ENCODE measurements around the gene SLC2A9. TPM values are rescaled to one million over a fixed set of nuclear protein-coding genes. Genes with fewer than 3 reads are reported as not detected.

The SLC2A9 gene
- total RNA-seq, 2 donors from 2014 or later, result 9.1 to 17.5 TPM

DNA sequence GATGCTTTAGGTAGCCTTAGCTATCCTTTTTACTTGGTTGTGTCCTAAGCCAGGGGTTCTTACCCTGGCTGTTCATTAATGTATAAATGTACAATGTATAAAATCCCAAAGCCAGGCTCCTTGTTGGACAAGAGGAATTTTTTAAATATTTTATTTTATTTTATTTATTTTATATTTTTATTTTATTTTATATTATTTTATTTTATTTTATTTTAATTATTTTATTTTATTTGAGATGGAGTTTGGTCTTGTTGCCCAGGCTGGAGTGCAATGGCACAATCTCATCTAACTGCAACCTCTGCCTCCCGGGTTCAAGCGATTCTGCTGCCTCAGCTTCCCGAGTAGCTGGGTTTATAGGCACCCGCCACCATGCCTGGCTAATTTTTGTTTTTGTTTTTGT lies 8.1 kb upstream of the SLC2A9 start:
- Histone ChIP-seq H3K27ac (no peak overlapping the region), H3K36me3 (no peaks in the 10 kb centered on the region), H3K9me3 (no peaks in the 10 kb centered on the region), H3K4me3 (no peak overlapping the region), H3K4me1 (ENCODE audit: control insufficient read depth in 1 of 2, low read depth in 2 of 2) (peaks cover 13 to 31% of the 10 kb centered on the region in 2 donors), H3K27me3 (replicated peaks; ENCODE audit: insufficient read depth) (no peaks in the 10 kb centered on the region)
- TF ChIP-seq, protein P1, sequence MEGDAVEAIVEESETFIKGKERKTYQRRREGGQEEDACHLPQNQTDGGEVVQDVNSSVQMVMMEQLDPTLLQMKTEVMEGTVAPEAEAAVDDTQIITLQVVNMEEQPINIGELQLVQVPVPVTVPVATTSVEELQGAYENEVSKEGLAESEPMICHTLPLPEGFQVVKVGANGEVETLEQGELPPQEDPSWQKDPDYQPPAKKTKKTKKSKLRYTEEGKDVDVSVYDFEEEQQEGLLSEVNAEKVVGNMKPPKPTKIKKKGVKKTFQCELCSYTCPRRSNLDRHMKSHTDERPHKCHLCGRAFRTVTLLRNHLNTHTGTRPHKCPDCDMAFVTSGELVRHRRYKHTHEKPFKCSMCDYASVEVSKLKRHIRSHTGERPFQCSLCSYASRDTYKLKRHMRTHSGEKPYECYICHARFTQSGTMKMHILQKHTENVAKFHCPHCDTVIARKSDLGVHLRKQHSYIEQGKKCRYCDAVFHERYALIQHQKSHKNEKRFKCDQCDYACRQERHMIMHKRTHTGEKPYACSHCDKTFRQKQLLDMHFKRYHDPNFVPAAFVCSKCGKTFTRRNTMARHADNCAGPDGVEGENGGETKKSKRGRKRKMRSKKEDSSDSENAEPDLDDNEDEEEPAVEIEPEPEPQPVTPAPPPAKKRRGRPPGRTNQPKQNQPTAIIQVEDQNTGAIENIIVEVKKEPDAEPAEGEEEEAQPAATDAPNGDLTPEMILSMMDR (IDR thresholded peaks at IDR 0.05), result no peak
- DNase-seq (ENCODE audit: low spot score), result no peak
- no peak for ATAC-seq (ENCODE audit: insufficient number of reproducible peaks, low FRiP score, low read depth)

DNA sequence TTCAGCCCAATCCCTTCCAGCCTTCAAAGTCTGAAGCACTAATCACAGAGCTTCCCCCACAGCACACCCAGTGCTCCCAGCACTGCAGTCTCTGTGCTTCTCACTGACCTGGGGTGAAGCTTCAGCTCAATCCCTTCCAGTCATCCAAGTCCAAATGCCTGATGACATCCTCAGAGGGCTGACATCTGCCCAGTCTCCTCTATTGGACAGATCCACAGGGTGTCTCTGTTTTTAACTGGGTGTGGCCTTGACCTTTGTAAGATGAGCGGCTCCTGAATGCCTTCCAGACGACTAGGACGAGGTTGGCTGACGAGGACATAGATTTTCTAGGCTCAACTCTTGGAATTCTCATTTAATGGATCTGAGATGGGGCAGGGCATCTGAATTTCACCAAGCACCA lies 7.6 kb upstream of the SLC2A9 start:
- no peak overlapping the region for H3K27ac ChIP-seq
- ATAC-seq (ENCODE audit: insufficient number of reproducible peaks, low FRiP score, low read depth), result no peak
- no peaks in the 10 kb centered on the region for H3K9me3 ChIP-seq
- no peaks in the 10 kb centered on the region for H3K36me3 ChIP-seq
- no peak for DNase-seq (ENCODE audit: low spot score)
- peaks cover 8 to 26% of the 10 kb centered on the region in 2 donors for H3K4me1 ChIP-seq (ENCODE audit: control insufficient read depth in 1 of 2, low read depth in 2 of 2)
- H3K27me3 ChIP-seq (replicated peaks; ENCODE audit: insufficient read depth), result no peaks in the 10 kb centered on the region
- H3K4me3 ChIP-seq, result no peak overlapping the region
- TF ChIP-seq, protein P1 (IDR thresholded peaks at IDR 0.05), result no peak

DNA sequence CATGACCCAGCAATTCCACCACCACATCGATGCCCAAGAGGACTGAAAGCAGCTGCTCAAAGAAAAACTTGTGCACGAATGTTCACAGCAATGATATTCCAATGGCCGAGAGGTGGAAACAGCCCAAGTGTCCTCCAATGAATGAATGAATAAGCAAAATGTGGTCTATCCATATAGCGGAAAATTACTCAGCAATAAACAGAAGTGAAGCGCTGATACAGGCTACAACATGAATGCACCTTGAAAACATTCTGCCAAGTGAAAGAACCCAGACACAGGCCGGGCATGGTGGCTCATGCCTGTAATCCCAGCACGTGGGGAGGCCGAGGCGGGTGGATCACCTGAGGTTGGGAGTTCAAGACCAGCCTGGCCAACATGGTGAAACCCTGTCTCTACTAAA lies 5.2 kb upstream of the SLC2A9 start:
- H3K27me3 ChIP-seq (replicated peaks; ENCODE audit: insufficient read depth), result no peaks in the 10 kb centered on the region
- H3K36me3 ChIP-seq, result no peaks in the 10 kb centered on the region
- ATAC-seq (ENCODE audit: insufficient number of reproducible peaks, low FRiP score, low read depth), result no peak
- TF ChIP-seq, protein P1 (IDR thresholded peaks at IDR 0.05), result no peak
- H3K9me3 ChIP-seq, result no peaks in the 10 kb centered on the region
- H3K4me3 ChIP-seq, result no peak overlapping the region
- DNase-seq (ENCODE audit: low spot score), result no peak
- peaks cover 0 to 14% of the 10 kb centered on the region in 2 donors for H3K4me1 ChIP-seq (ENCODE audit: control insufficient read depth in 1 of 2, low read depth in 2 of 2)
- H3K27ac ChIP-seq, result no peak overlapping the region

DNA sequence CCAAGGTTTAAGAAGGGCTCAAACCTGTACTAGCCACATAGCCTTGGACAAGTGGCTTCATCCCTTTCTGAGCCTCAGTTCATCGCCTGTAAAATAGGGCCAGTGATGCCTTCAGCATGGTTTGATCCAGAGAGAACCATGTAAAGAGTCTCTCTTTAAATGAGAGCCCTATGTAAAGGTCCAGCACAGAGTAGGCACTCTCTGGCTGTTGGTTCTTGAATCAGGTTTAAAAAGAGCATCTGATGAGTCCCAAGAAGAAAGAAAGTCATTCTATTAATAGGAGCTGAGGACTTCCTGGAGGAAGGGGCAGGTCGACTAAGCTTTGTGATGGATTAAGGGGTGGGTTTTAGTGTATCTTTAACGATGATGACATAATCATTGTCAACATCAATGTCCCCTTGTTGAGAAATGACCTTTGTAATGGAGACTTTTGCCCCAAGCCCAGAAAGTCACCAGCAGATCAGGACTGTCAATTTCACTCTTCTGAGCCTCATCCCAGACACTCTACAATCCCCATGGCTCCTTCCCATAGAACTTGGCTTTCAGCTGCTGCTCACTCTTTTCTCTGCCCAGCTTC lies 4.0 kb upstream of the SLC2A9 start:
- TF ChIP-seq, protein P1 (IDR thresholded peaks at IDR 0.05), result no peak
- Histone ChIP-seq H3K27me3 (replicated peaks; ENCODE audit: insufficient read depth) (no peaks in the 10 kb centered on the region), H3K4me1 (ENCODE audit: control insufficient read depth in 1 of 2, low read depth in 2 of 2) (peaks cover 0 to 23% of the 10 kb centered on the region in 2 donors), H3K9me3 (no peaks in the 10 kb centered on the region), H3K36me3 (no peaks in the 10 kb centered on the region), H3K27ac (no peak overlapping the region), H3K4me3 (no peak overlapping the region)
- ATAC-seq (ENCODE audit: insufficient number of reproducible peaks, low FRiP score, low read depth) (no peak), DNase-seq (ENCODE audit: low spot score) (no peak)

DNA sequence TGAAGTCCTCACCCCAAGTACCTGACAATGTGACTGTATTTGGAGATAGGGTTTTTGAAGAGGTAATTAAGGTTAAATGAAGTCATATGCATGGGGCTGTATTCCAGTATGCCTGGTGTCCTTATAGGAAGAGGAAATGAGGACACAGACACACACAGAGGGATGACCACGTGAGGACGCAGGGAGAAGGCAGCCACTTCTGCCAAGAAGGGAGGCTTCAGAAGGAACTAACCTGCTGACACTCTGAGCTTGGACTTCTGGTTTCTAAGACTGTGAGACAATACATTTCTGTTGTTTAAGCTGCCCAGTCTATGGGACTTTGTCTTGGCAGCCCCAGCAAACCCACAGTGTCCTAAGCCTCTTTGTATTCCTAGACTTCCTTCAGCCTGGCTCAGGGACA lies 3.0 kb upstream of the SLC2A9 start:
- Histone ChIP-seq H3K27ac (no peak overlapping the region), H3K4me1 (ENCODE audit: control insufficient read depth in 1 of 2, low read depth in 2 of 2) (peaks cover 0 to 28% of the 10 kb centered on the region in 2 donors), H3K27me3 (replicated peaks; ENCODE audit: insufficient read depth) (no peaks in the 10 kb centered on the region), H3K36me3 (no peaks in the 10 kb centered on the region), H3K4me3 (no peak overlapping the region), H3K9me3 (no peaks in the 10 kb centered on the region)
- DNase-seq (ENCODE audit: low spot score), result no peak
- no peak for ATAC-seq (ENCODE audit: insufficient number of reproducible peaks, low FRiP score, low read depth)
- TF ChIP-seq, protein P1 (IDR thresholded peaks at IDR 0.05), result no peak

Measured in thoracic aorta (tissue), 2 donors.